ENCODE measurements around the gene ZNF777.

GRCh38 chr7:149474309-149475120, 13.7 kb upstream of the ZNF777 start:
- no peak for TF ChIP-seq MTF1 (CRISPR knock-in tag; IDR thresholded peaks at IDR 0.05; ENCODE audit: borderline replicate concordance)
- no peak for TF ChIP-seq ZNF77 (CRISPR knock-in tag; IDR thresholded peaks at IDR 0.05)
- TF ChIP-seq POLR2AphosphoS5 (IDR thresholded peaks at IDR 0.05; ENCODE audit: control insufficient read depth, insufficient read depth, low read depth, low read length): no peak
- no peak for TF ChIP-seq EZH2 (IDR thresholded peaks at IDR 0.05; ENCODE audit: borderline replicate concordance, low read depth, low read length)

All from K562 (cell line).